Smooth muscle cell (in vitro differentiated cells): Measurements from ENCODE around the gene SLC22A23. TPM values are rescaled to one million over a fixed set of nuclear protein-coding genes. Genes with fewer than 3 reads are reported as not detected.

Source experiments
- DNase-seq: peaks from one replicate; lab custom pipeline; 2025; ENCODE audit not compliant: unreplicated experiment; lab: John Stamatoyannopoulos, UW
- H2AFZ ChIP-seq: fragments of 200-600 bp; sonication (generic); 2 replicates; pipeline ENCODE4 v1.6.0; 2016; ENCODE audit warnings: antibody characterized with exemption, low read depth, mild to moderate bottlenecking
- H3F3A ChIP-seq: fragments of 200-600 bp; sonication (generic); 2 replicates; pipeline ENCODE4 v1.6.0; 2017; ENCODE audit warnings: antibody characterized with exemption, low read depth
- H3K27ac ChIP-seq: fragments of 200-600 bp; sonication (generic); 2 replicates; pipeline ENCODE4 v1.5.1; 2016; ENCODE audit warnings: low read depth, mild to moderate bottlenecking
- H3K27me3 ChIP-seq: fragments of 200-600 bp; sonication (generic); 2 replicates; pipeline ENCODE4 v1.6.1; 2016; ENCODE audit warnings: low read depth, mild to moderate bottlenecking
- H3K36me3 ChIP-seq: fragments of 200-600 bp; sonication (generic); 2 replicates; pipeline ENCODE4 v1.5.1; 2016; ENCODE audit warnings: low read depth
- H3K4me1 ChIP-seq: fragments of 200-600 bp; sonication (generic); 2 replicates; pipeline ENCODE4 v1.5.1; 2016; ENCODE audit warnings: low read depth
- H3K4me2 ChIP-seq: fragments of 200-600 bp; sonication (generic); 2 replicates; pipeline ENCODE4 v1.6.0; 2016; ENCODE audit warnings: mild to moderate bottlenecking
- H3K4me3 ChIP-seq: fragments of 200-600 bp; sonication (generic); 2 replicates; pipeline ENCODE4 v1.5.1; 2016; ENCODE audit warnings: mild to moderate bottlenecking
- H3K79me2 ChIP-seq: fragments of 200-600 bp; sonication (generic); 2 replicates; pipeline ENCODE4 v1.6.0; 2016; ENCODE audit warnings: low read depth, mild to moderate bottlenecking
- H3K9ac ChIP-seq: fragments of 200-600 bp; sonication (generic); 2 replicates; pipeline ENCODE4 v1.6.0; 2016; ENCODE audit warnings: low read depth
- H3K9me3 ChIP-seq: fragments of 200-600 bp; sonication (generic); replicated peaks from 2 replicates; pipeline ENCODE4 v1.5.1; 2016; ENCODE audit warnings: low read depth
- H4K20me1 ChIP-seq: fragments of 200-600 bp; sonication (generic); 2 replicates; pipeline ENCODE4 v1.6.0; 2016; ENCODE audit warnings: low read depth
- WGBS: methylation state at CpG from one replicate; pipeline ENCODE4 v1.1.7; 2016; ENCODE audit warnings: low lambda C conversion rate; 5-methylcytosine and 5-hydroxymethylcytosine counted together
- polyA plus RNA-seq: library from polyadenylated mRNA; unstranded; fragments of >200 nt; fragmentation: Nextera tagmentation; extraction: Ambion mirVana; gene quantifications from 2 replicates; pipeline ENCODE4 v1.2.1, GENCODE V29; 2016
- total RNA-seq: library from RNA; depleted of rRNA; stranded (reverse); fragments of >200 nt; gene quantifications from 2 replicates; pipeline ENCODE4 v1.2.3, GENCODE V29; 2014
- TF ChIP-seq, protein P1 (sequence below): fragments of 200-600 bp; sonication (generic); IDR thresholded peaks from 2 replicates; pipeline ENCODE4 v1.5.1; 2017; ENCODE audit warnings: borderline replicate concordance, mild to moderate bottlenecking, antibody characterized with exemption; ENCODE audit not compliant: insufficient read depth, poor library complexity, severe bottlenecking

Gene SLC22A23
- total and polyA plus RNA-seq, 2 experiments from 2014 or later: 1.6 to 3.8 TPM

DNA sequence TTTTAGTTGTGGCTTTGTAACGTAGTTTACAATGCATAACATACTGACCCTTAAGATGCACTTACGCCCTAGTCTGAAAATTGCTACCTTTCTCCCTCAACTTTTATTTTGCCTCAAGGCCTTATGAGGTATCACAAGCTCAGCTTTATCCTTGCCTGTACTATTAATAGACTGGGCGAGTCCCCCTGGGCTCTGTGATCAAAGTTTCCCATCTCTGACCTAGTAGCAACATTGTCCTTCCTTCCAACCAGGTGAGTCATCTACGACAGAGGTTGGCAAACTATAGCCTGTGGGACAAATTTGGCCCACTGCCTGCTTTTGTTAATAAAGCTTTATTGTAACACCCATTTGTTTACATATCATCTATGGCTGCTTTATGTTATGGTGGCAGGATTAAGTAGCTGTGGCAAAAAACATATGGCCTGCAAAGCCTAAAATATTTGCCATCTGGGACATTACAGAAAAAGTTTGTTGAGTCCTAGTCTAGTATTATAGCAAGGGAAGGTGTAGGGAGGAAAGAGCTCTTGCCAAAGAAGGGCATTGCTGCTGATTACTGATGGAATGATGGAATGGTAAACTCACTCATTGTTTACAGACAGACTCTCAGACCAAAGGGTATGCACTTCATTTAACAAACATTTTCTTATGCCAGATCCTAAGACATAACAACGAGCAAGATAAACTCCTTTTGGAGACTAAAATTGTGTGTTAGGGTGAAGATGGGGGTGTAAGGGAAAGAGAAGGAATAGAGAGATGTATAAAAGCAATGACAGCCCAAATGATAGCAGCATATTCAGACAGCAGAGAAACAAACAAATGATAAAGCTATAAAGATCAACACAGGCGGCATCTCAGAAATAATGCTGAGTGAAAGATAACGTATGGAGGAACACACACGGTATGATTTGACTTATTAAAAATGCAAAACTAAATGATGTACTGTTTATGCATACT lies 74.2 kb downstream of the SLC22A23 start:
- 61% methylated on average over 8 of the region's 8 CpGs for WGBS
- peak overlapping the region; percentile 55 for H3K4me2 ChIP-seq
- no peak overlapping the region for H3K9ac ChIP-seq
- H3K27ac ChIP-seq: no peak overlapping the region
- no peak overlapping the region for H2AFZ ChIP-seq
- TF ChIP-seq, protein P1, sequence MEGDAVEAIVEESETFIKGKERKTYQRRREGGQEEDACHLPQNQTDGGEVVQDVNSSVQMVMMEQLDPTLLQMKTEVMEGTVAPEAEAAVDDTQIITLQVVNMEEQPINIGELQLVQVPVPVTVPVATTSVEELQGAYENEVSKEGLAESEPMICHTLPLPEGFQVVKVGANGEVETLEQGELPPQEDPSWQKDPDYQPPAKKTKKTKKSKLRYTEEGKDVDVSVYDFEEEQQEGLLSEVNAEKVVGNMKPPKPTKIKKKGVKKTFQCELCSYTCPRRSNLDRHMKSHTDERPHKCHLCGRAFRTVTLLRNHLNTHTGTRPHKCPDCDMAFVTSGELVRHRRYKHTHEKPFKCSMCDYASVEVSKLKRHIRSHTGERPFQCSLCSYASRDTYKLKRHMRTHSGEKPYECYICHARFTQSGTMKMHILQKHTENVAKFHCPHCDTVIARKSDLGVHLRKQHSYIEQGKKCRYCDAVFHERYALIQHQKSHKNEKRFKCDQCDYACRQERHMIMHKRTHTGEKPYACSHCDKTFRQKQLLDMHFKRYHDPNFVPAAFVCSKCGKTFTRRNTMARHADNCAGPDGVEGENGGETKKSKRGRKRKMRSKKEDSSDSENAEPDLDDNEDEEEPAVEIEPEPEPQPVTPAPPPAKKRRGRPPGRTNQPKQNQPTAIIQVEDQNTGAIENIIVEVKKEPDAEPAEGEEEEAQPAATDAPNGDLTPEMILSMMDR: no peak
- no peaks in the 10 kb centered on the region for H3K79me2 ChIP-seq
- no peaks in the 10 kb centered on the region for H3F3A ChIP-seq
- no peak overlapping the region for H3K4me3 ChIP-seq
- H3K36me3 ChIP-seq: no peaks in the 10 kb centered on the region
- H3K27me3 ChIP-seq: no peaks in the 10 kb centered on the region
- no peaks in the 10 kb centered on the region for H3K9me3 ChIP-seq
- no peaks in the 10 kb centered on the region for H4K20me1 ChIP-seq
- peaks cover 7% of the 10 kb centered on the region for H3K4me1 ChIP-seq
- DNase-seq: no peak

DNA sequence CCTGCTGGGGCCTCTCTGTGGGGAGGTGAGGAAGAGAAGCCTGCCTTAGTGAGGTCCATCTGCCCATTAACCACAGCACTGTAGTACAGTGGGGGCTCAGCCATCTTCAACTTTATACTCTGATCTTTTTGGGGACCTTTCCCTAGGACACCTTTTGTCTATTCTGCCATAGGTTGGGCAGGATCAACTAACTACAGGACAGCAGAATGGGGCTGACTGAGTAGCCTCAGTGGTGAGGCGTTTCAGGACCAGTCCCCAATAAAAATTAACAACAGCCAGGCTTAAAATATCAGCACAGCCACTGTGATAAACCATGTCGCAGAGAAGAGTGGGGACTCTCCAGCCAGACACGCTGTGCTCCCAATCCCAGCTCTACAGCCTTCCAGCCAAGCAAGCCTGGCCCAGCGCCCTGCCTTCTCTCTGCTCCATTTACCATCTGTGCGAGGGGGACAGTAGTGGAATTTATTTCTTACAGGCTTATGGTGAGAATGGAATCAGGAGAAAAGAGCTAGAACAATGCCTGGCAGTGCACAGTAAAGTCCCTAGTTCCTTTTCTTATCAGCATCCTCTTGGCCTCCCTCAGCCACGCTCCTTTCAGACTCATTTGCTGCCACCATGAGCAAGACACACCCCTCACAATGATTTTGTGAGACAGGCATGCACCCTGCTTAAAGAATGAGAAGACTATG lies 75.5 kb downstream of the SLC22A23 start:
- TF ChIP-seq, protein P1: no peak
- H3K27me3 ChIP-seq: no peaks in the 10 kb centered on the region
- no peak overlapping the region for H3K4me3 ChIP-seq
- no peak overlapping the region for H2AFZ ChIP-seq
- 41% methylated on average over 6 of the region's 6 CpGs for WGBS
- peaks cover 7% of the 10 kb centered on the region for H3K4me1 ChIP-seq
- H3K4me2 ChIP-seq: no peak overlapping the region
- no peaks in the 10 kb centered on the region for H3K79me2 ChIP-seq
- H3K36me3 ChIP-seq: no peaks in the 10 kb centered on the region
- H4K20me1 ChIP-seq: no peaks in the 10 kb centered on the region
- no peak overlapping the region for H3K9ac ChIP-seq
- H3K9me3 ChIP-seq: no peaks in the 10 kb centered on the region
- H3F3A ChIP-seq: no peaks in the 10 kb centered on the region
- no peak for DNase-seq
- no peak overlapping the region for H3K27ac ChIP-seq

DNA sequence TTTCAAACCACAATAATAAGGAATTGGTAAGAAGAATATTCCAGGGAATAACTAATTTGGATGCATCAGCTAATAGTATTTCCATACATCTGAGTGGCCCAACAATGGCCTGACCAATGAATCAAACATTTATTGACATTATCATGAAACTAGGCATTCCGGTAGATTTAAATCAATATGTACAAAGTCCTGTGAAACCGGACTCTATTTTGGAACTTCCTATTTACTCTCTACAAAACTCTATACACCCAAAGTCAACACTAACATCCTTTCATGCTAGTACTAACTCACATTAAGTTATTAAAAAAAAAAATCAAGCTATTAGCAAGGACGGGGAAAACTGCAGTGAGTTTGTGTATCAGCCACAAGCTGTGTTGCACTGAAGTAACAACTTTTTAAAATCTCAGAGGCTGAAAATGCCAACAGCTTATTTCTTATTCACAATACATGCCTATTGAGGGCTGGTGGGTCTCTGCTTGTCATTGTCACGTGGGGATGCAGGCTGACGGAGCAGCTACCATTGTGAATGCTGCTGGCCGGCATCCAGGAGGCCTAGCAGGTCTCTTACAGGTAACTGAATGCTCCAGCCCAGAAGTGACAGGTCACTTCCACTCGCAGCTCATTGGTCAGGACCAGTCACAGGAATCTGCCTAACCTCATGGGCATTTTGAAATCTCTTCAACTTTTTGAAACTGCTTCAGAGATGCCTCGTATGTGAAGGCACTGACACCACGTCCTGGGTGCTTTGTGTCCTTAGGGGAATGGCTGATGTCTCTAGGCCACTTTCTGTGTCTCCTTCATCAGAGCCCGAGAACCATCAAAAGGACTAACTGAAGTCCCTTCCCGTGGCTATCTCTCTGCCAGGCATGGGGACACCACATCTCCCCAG lies 76.3 kb downstream of the SLC22A23 start:
- Histone ChIP-seq H3K9me3 (no peaks in the 10 kb centered on the region), H3K4me2 (peak overlapping the region; percentile 21), H3F3A (no peaks in the 10 kb centered on the region), H4K20me1 (no peaks in the 10 kb centered on the region), H3K36me3 (no peaks in the 10 kb centered on the region), H3K4me1 (peaks cover 7% of the 10 kb centered on the region), H2AFZ (no peak overlapping the region), H3K4me3 (no peak overlapping the region), H3K27me3 (no peaks in the 10 kb centered on the region), H3K27ac (no peak overlapping the region), H3K9ac (no peak overlapping the region), H3K79me2 (no peaks in the 10 kb centered on the region)
- WGBS: 84% methylated on average over 11 of the region's 11 CpGs
- TF ChIP-seq, protein P1: no peak
- no peak for DNase-seq
